ENCODE results near the gene DAAM1. TPM values are rescaled to one million over a fixed set of nuclear protein-coding genes. Genes with fewer than 3 reads are reported as not detected.

DAAM1 gene
- polyA plus RNA-seq, 1 of the 3 experiments (the other 2 are of a cell fraction) = 5.1 TPM

GRCh38 chr14:59202031-59202430 lies 13.6 kb downstream of the DAAM1 start:
- no peak overlapping the region for H3K9ac ChIP-seq
- ChIA-PET POLR2A (interaction anchor here (1.0 kb wide), 1 partner anchor 13 kb away, joined by 3 read pairs; the partner anchor contains the start of gene DAAM1), CTCF (interaction anchor here (0.9 to 1.4 kb wide), 2 partner anchors 11 to 242 kb away, joined by 4 read pairs; no protein-coding TSS in a partner anchor)
- no peak overlapping the region for H3K27ac ChIP-seq (ENCODE audit: low read depth in 2 of 2, low read length in 1 of 2)
- peaks cover 47% of the 10 kb centered on the region for H3K79me2 ChIP-seq (ENCODE audit: insufficient read depth)
- H3K4me1 ChIP-seq (ENCODE audit: control insufficient read depth in 1 of 2, insufficient read depth in 2 of 2, low read depth in 1 of 2, low read length in 1 of 2) = no peaks in the 10 kb centered on the region; a peak in 1 of 4 replicates
- TF ChIP-seq ELF1 (IDR thresholded peaks at IDR 0.05) (no peak), SIN3A (IDR thresholded peaks at IDR 0.05; ENCODE audit: borderline replicate concordance, low read depth, low read length) (no peak), REST (IDR thresholded peaks at IDR 0.05; ENCODE audit: low read depth, low read length) (no peak), RAD21 (IDR thresholded peaks at IDR 0.05; ENCODE audit: low read length) (no peak), TEAD4 (IDR thresholded peaks at IDR 0.05; ENCODE audit: borderline replicate concordance, insufficient read depth) (no peak), EZH2phosphoT487 (IDR thresholded peaks at IDR 0.05; ENCODE audit: borderline replicate concordance, low read depth) (no peak), TAF1 (IDR thresholded peaks at IDR 0.05; ENCODE audit: borderline replicate concordance, low read depth, low read length) (no peak), GABPA (IDR thresholded peaks at IDR 0.05; ENCODE audit: low read depth) (no peak), CHD2 (IDR thresholded peaks at IDR 0.05; ENCODE audit: low read length, partially characterized antibody) (no peak), CTCF (IDR thresholded peaks at IDR 0.05) (no peak), YY1 (IDR thresholded peaks at IDR 0.05; ENCODE audit: low read depth) (no peak), SMC3 (IDR thresholded peaks at IDR 0.05; ENCODE audit: low read depth, low read length) (no peak)
- TF ChIP-seq, protein P1, sequence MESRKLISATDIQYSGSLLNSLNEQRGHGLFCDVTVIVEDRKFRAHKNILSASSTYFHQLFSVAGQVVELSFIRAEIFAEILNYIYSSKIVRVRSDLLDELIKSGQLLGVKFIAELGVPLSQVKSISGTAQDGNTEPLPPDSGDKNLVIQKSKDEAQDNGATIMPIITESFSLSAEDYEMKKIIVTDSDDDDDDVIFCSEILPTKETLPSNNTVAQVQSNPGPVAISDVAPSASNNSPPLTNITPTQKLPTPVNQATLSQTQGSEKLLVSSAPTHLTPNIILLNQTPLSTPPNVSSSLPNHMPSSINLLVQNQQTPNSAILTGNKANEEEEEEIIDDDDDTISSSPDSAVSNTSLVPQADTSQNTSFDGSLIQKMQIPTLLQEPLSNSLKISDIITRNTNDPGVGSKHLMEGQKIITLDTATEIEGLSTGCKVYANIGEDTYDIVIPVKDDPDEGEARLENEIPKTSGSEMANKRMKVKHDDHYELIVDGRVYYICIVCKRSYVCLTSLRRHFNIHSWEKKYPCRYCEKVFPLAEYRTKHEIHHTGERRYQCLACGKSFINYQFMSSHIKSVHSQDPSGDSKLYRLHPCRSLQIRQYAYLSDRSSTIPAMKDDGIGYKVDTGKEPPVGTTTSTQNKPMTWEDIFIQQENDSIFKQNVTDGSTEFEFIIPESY (IDR thresholded peaks at IDR 0.05; ENCODE audit: borderline replicate concordance, low read depth) = no peak
- H3K9me3 ChIP-seq = no peaks in the 10 kb centered on the region
- no peak for DNase-seq
- H3K4me3 ChIP-seq (ENCODE audit: low read depth in 2 of 2, low read length in 1 of 2) = no peak overlapping the region
- no peak overlapping the region for H3K4me2 ChIP-seq
- no peaks in the 10 kb centered on the region for H3K27me3 ChIP-seq (ENCODE audit: insufficient read depth)
- H3F3A ChIP-seq (replicated peaks; ENCODE audit: insufficient read depth) = no peaks in the 10 kb centered on the region
- H2AFZ ChIP-seq (ENCODE audit: low read depth) = no peak overlapping the region
- no peaks in the 10 kb centered on the region for H3K9me2 ChIP-seq
- H3K36me3 ChIP-seq (replicated peaks in 1 of 2; ENCODE audit: control insufficient read depth in 1 of 2, insufficient read depth in 2 of 2, low read length in 1 of 2) = no peaks in the 10 kb centered on the region
- H4K20me1 ChIP-seq (ENCODE audit: insufficient read depth) = no peaks in the 10 kb centered on the region
- 100% methylated on average over 4 of the region's 4 CpGs for WGBS (ENCODE audit: low lambda C conversion rate)
